ENCODE results near the gene USP7. TPM values are rescaled to one million over a fixed set of nuclear protein-coding genes. Genes with fewer than 3 reads are reported as not detected.

The USP7 gene
- polyA plus RNA-seq, 1 donor (not counting 4 experiments of a cell fraction or from before 2014, with no cell fraction given): 63.4 TPM

DNA sequence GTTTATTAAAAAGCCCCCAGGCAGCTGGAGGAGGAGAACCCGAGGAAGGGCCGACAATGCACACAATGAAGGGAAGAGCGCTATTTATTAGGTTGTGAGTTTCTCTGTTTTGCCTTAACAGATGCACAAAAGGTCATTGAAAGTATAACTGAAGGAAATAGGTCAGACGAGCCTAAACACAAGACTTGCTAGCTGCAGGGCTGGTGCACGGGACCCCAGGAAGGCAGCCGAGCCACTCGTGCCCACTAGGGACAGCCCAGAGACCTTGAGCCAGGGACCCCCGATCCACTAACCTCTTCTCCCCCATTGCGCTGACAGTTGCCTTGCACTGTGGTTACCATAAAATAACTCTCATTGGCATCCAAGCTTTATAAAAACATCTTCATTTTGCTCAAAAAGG, 70.3 kb downstream of the USP7 start:
- dilution Hi-C loops (cut with MboI; ENCODE audit: extremely low pct_ligation_motif_present, low sequenced_read_pairs): no loop called here

DNA sequence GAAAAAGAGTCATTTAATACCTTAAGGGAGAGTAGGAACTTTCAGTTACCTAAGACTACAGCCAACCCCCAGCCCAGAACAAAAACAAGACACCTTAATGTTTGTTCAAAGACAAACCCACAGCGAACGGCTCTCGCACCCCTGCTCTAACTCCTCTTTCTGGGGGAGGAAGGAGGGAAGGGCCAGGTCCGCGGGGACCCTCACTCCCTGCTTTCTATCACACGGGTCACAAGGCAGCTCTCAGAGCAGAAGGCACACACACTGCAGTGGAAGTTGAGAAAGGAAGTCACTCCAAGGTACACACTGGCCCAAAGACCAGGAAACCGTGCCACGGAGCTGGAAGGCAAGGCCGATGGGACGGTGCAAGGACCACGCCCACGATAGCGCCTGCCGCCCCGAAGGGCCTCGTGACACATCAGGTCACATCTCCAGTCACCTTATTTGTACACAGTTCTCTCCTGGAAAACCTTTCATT, 71.6 kb downstream of the USP7 start:
- Histone ChIP-seq H4K20me1 (ENCODE audit: control insufficient read depth, extremely low read depth, insufficient read depth, low read length) (no peaks in the 10 kb centered on the region), H3K4me2 (ENCODE audit: control insufficient read depth, extremely low read depth, insufficient read depth, low read depth, low read length) (no peak overlapping the region), H3K79me2 (ENCODE audit: control insufficient read depth, insufficient read depth, low read length) (no peaks in the 10 kb centered on the region), H3K27ac (ENCODE audit: control insufficient read depth, insufficient read depth, low read length) (no peak overlapping the region), H3K9me1 (ENCODE audit: control insufficient read depth, extremely low read depth, insufficient read depth, low read length) (no peaks in the 10 kb centered on the region), H2AFZ (ENCODE audit: control insufficient read depth, low read length) (no peak overlapping the region), H3K9ac (ENCODE audit: control insufficient read depth, extremely low read depth, insufficient read depth, low read length) (no peak overlapping the region), H3K36me3 (ENCODE audit: control insufficient read depth in 2 of 2, extremely low read depth in 1 of 2, insufficient read depth in 2 of 2, low read length in 2 of 2) (peaks cover 46 to 47% of the 10 kb centered on the region in 2 experiments), H3K4me1 (ENCODE audit: control insufficient read depth, extremely low read depth, insufficient read depth, low read length) (no peaks in the 10 kb centered on the region), H3K9me3 (ENCODE audit: control insufficient read depth, low read depth, low read length) (no peaks in the 10 kb centered on the region), H3K27me3 (ENCODE audit: control insufficient read depth, extremely low read depth, insufficient read depth, low read length) (no peaks in the 10 kb centered on the region), H3K4me3 (ENCODE audit: control insufficient read depth in 2 of 3, extremely low read depth in 1 of 3, insufficient read depth in 2 of 3, low read depth in 1 of 3, low read length in 3 of 3) (no peak overlapping the region)
- dilution Hi-C loops (cut with MboI; ENCODE audit: extremely low pct_ligation_motif_present, low sequenced_read_pairs): no loop called here
- no peak for DNase-seq (ENCODE audit: low read depth, low spot score)
- FAIRE-seq: no peak
- TF ChIP-seq EZH2 (IDR thresholded peaks at IDR 0.05; ENCODE audit: low read length): no peak
- TF ChIP-seq, protein P1, sequence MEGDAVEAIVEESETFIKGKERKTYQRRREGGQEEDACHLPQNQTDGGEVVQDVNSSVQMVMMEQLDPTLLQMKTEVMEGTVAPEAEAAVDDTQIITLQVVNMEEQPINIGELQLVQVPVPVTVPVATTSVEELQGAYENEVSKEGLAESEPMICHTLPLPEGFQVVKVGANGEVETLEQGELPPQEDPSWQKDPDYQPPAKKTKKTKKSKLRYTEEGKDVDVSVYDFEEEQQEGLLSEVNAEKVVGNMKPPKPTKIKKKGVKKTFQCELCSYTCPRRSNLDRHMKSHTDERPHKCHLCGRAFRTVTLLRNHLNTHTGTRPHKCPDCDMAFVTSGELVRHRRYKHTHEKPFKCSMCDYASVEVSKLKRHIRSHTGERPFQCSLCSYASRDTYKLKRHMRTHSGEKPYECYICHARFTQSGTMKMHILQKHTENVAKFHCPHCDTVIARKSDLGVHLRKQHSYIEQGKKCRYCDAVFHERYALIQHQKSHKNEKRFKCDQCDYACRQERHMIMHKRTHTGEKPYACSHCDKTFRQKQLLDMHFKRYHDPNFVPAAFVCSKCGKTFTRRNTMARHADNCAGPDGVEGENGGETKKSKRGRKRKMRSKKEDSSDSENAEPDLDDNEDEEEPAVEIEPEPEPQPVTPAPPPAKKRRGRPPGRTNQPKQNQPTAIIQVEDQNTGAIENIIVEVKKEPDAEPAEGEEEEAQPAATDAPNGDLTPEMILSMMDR (optimal IDR thresholded peaks at IDR 0.05 in 1 of 3, IDR thresholded peaks at IDR 0.05 in 1 of 3, conservative IDR thresholded peaks at IDR 0.05 in 1 of 3; ENCODE audit: extremely low read depth in 1 of 3, insufficient read depth in 2 of 3, low read length in 3 of 3): no peak

More for the DNA sequence above, 70.3 kb downstream of the USP7 start:
- peaks cover 51 to 54% of the 10 kb centered on the region in 2 experiments for H3K36me3 ChIP-seq (ENCODE audit: control insufficient read depth in 2 of 2, extremely low read depth in 1 of 2, insufficient read depth in 2 of 2, low read length in 2 of 2)
- H2AFZ ChIP-seq (ENCODE audit: control insufficient read depth, low read length): no peak overlapping the region
- H3K27ac ChIP-seq (ENCODE audit: control insufficient read depth, insufficient read depth, low read length): no peak overlapping the region
- no peaks in the 10 kb centered on the region for H3K4me1 ChIP-seq (ENCODE audit: control insufficient read depth, extremely low read depth, insufficient read depth, low read length)
- DNase-seq (ENCODE audit: low read depth, low spot score): no peak
- H3K4me3 ChIP-seq (ENCODE audit: control insufficient read depth in 2 of 3, extremely low read depth in 1 of 3, insufficient read depth in 2 of 3, low read depth in 1 of 3, low read length in 3 of 3): no peak overlapping the region
- no peaks in the 10 kb centered on the region for H4K20me1 ChIP-seq (ENCODE audit: control insufficient read depth, extremely low read depth, insufficient read depth, low read length)
- no peak overlapping the region for H3K4me2 ChIP-seq (ENCODE audit: control insufficient read depth, extremely low read depth, insufficient read depth, low read depth, low read length)
- H3K9me3 ChIP-seq (ENCODE audit: control insufficient read depth, low read depth, low read length): no peaks in the 10 kb centered on the region
- no peaks in the 10 kb centered on the region for H3K27me3 ChIP-seq (ENCODE audit: control insufficient read depth, extremely low read depth, insufficient read depth, low read length)
- no peaks in the 10 kb centered on the region for H3K9me1 ChIP-seq (ENCODE audit: control insufficient read depth, extremely low read depth, insufficient read depth, low read length)
- H3K79me2 ChIP-seq (ENCODE audit: control insufficient read depth, insufficient read depth, low read length): no peaks in the 10 kb centered on the region
- H3K9ac ChIP-seq (ENCODE audit: control insufficient read depth, extremely low read depth, insufficient read depth, low read length): no peak overlapping the region
- TF ChIP-seq, protein P1 (optimal IDR thresholded peaks at IDR 0.05 in 1 of 3, IDR thresholded peaks at IDR 0.05 in 1 of 3, conservative IDR thresholded peaks at IDR 0.05 in 1 of 3; ENCODE audit: extremely low read depth in 1 of 3, insufficient read depth in 2 of 3, low read length in 3 of 3): no peak
- TF ChIP-seq EZH2 (IDR thresholded peaks at IDR 0.05; ENCODE audit: low read length): no peak
- no peak for FAIRE-seq
